Erythroblast (primary cell): ENCODE data around the gene HAUS2.

Experiments used
- GATA1 ChIP-seq: IDR thresholded peaks from 2 replicates; pipeline ENCODE4 v1.6.1; 2011; ENCODE audit warnings: low read depth, mild to moderate bottlenecking, control low read depth, low read length, moderate library complexity
- POLR2A ChIP-seq: IDR thresholded peaks from 2 replicates; pipeline ENCODE4 v1.6.1; 2011; ENCODE audit warnings: mild to moderate bottlenecking, low read length

- TF ChIP-seq POLR2A, result no peak
- TF ChIP-seq GATA1, result no peak
These were observed 35.6 kb downstream of the HAUS2 start for GRCh38 chr15:42584031-42584765.
